DOHH2 (cell line): ENCODE data around the gene GABARAPL2.

ENCODE experiments used
- CTCF ChIP-seq: fragments of 200-600 bp; sonication (generic); IDR thresholded peaks from one replicate; pipeline ENCODE4 v1.5.1; 2014; ENCODE audit warnings: antibody characterized with exemption, mild to moderate bottlenecking, low read depth, low read length; ENCODE audit not compliant: poor library complexity, severe bottlenecking
- EZH2phosphoT487 ChIP-seq: fragments of 200-600 bp; sonication (generic); IDR thresholded peaks from 2 replicates; pipeline ENCODE4 v1.6.1; 2017; ENCODE audit warnings: borderline replicate concordance, mild to moderate bottlenecking, antibody characterized with exemption, low read length, moderate library complexity, mixed read lengths

DNA sequence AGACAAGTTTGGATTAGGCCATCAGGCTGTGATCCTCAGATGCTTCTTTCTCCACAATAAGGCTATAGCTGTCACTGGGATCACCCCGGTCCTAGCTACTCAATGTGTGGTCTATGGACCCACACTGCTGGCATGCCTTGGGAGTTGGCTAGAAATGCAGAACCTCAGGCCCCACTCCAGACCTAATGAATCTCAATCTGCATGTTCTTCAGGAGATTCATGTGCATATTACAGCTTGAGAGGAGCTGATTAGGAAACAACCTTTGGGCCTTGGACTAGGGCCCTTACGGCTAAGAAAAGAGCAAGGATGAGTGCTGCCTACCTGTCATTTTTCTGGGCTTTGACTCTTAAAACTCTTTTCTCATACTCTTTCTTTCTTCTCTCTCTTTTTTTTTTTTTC, 49.4 kb downstream of the GABARAPL2 start:
- TF ChIP-seq CTCF: no peak
- TF ChIP-seq EZH2phosphoT487: no peak
